HG03378 (cell line): ENCODE results near the gene SHISAL2B.
"Not testable (repeated sequence)": the region's sequence is repeated elsewhere in the genome, so short reads cannot be mapped to it uniquely, and the experiment has no call there.

Source experiments
- ATAC-seq: cut with Tn5 transposase; IDR thresholded peaks from one replicate; pipeline ENCODE4 v1.9.1; 2021; ENCODE audit warnings: mild to moderate bottlenecking, moderate library complexity; ENCODE audit not compliant: unreplicated experiment

SHISAL2B gene

GRCh38 chr5:64696414-64696813 lies 6.1 kb downstream of the SHISAL2B start:
- not testable (repeated sequence) for ATAC-seq

GRCh38 chr5:64700765-64701164 lies 10.5 kb downstream of the SHISAL2B start:
- ATAC-seq = no peak

GRCh38 chr5:64706074-64706473 lies 15.8 kb downstream of the SHISAL2B start:
- not testable (repeated sequence) for ATAC-seq

- no peak for ATAC-seq
Observed at GRCh38 chr5:64707191-64707590, 16.9 kb downstream of the SHISAL2B start.

- ATAC-seq = not testable (repeated sequence)
Observed at GRCh38 chr5:64714495-64714894, 24.2 kb downstream of the SHISAL2B start.

- ATAC-seq = no peak
Observed at GRCh38 chr5:64722588-64722987, 32.3 kb downstream of the SHISAL2B start.

- no peak for ATAC-seq
Observed at GRCh38 chr5:64727150-64727549, 36.8 kb downstream of the SHISAL2B start.

- ATAC-seq = no peak
Observed at GRCh38 chr5:64742411-64742810, 52.1 kb downstream of the SHISAL2B start.

GRCh38 chr5:64742821-64743220 lies 52.5 kb downstream of the SHISAL2B start:
- ATAC-seq = no peak

GRCh38 chr5:64744914-64745313 lies 54.6 kb downstream of the SHISAL2B start:
- ATAC-seq = no peak

- ATAC-seq = no peak
Observed at GRCh38 chr5:64746446-64746845, 56.1 kb downstream of the SHISAL2B start.

- no peak for ATAC-seq
Observed at GRCh38 chr5:64749385-64749784, 59.1 kb downstream of the SHISAL2B start.

GRCh38 chr5:64754066-64754465 lies 63.8 kb downstream of the SHISAL2B start:
- no peak for ATAC-seq

- no peak for ATAC-seq
Observed at GRCh38 chr5:64758901-64759300, 68.6 kb downstream of the SHISAL2B start.

GRCh38 chr5:64759960-64760660 lies 69.8 kb downstream of the SHISAL2B start:
- ATAC-seq = no peak

- no peak for ATAC-seq
Observed at GRCh38 chr5:64763948-64764503, 73.7 kb downstream of the SHISAL2B start.

- ATAC-seq = no peak
Observed at GRCh38 chr5:64765804-64766504, 75.7 kb downstream of the SHISAL2B start.

GRCh38 chr5:64766941-64767340 lies 76.6 kb downstream of the SHISAL2B start:
- ATAC-seq = no peak
